ENCODE measurements around the gene KLRB1.
"Not testable (repeated sequence)": the region's sequence is repeated elsewhere in the genome, so short reads cannot be mapped to it uniquely, and the experiment has no call there.

Gene KLRB1

DNA sequence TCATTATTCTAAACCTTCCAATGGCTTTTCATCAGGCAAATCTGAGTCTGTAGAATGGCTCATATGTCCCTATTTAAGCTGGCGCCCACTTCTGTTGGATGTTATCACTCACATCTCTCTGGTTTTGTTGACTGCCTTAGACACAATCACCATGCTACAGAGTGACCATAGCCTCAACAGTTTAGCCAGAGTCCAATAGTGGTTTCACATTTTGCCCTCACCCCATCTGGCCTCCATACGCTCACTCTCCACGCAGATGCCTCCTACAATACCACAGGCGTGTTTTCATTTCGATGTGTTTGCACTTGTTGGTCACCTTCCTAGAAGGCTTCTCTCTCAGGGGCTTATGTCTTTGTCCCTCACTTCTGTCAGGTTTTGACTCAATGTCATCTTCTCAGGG lies 3.4 kb downstream of the KLRB1 start:
- no peaks in the 10 kb centered on the region for H3K27me3 ChIP-seq (replicated peaks; ENCODE audit: control insufficient read depth, insufficient read depth, low read length)
- DNase-seq (ENCODE audit: extremely low read depth, insufficient read length): no peak

DNA sequence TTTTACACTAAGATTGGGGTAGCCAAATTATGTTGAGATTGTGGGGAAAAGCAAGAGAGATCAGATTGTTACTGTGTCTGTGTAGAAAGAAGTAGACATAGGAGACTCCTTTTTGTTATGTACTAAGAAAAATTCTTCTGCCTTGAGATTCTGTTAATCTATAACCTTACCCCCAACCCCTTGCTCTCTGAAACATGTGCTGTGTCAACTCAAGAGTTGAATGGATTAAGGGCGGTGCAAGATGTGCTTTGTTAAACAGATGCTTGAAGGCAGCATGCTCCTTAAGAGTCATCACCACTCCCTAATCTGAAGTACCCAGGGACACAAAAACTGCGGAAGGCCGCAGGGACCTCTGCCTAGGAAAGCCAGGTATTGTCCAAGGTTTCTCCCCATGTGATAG lies 7.3 kb downstream of the KLRB1 start:
- H3K4me3 ChIP-seq (replicated peaks; ENCODE audit: low read depth, low read length); H3K36me3 ChIP-seq (ENCODE audit: control insufficient read depth, insufficient read depth, low read length); DNase-seq (ENCODE audit: extremely low read depth, insufficient read length); H3K27me3 ChIP-seq (replicated peaks; ENCODE audit: control insufficient read depth, insufficient read depth, low read length): not testable (repeated sequence)

More for the DNA sequence above, 3.4 kb downstream of the KLRB1 start:
- Histone ChIP-seq H3K4me3 (replicated peaks; ENCODE audit: low read depth, low read length) (no peak overlapping the region), H3K36me3 (ENCODE audit: control insufficient read depth, insufficient read depth, low read length) (no peaks in the 10 kb centered on the region)
- TF ChIP-seq, protein P1, sequence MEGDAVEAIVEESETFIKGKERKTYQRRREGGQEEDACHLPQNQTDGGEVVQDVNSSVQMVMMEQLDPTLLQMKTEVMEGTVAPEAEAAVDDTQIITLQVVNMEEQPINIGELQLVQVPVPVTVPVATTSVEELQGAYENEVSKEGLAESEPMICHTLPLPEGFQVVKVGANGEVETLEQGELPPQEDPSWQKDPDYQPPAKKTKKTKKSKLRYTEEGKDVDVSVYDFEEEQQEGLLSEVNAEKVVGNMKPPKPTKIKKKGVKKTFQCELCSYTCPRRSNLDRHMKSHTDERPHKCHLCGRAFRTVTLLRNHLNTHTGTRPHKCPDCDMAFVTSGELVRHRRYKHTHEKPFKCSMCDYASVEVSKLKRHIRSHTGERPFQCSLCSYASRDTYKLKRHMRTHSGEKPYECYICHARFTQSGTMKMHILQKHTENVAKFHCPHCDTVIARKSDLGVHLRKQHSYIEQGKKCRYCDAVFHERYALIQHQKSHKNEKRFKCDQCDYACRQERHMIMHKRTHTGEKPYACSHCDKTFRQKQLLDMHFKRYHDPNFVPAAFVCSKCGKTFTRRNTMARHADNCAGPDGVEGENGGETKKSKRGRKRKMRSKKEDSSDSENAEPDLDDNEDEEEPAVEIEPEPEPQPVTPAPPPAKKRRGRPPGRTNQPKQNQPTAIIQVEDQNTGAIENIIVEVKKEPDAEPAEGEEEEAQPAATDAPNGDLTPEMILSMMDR (IDR thresholded peaks at IDR 0.05; ENCODE audit: insufficient read depth, low read length, poor library complexity, severe bottlenecking): no peak

DNA sequence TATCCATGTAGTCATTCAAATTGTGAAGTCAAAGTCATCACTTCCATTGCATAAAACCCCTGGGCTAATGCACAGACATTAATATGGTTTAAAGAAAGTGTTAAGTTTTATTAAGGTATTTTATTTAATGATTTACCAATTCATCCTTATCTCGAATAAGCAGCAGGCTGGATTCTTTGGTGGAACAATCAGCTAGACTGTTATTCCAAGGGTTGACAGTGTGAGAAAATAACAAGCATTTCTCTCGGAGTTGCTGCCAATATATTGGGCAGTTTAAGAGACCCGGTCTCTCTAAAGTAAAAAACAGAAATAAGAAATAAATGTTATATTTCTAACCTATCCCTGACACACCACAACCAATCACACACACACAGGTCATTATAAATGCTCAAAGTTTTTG lies 9.4 kb downstream of the KLRB1 start:
- DNase-seq (ENCODE audit: extremely low read depth, insufficient read length): no peak
- H3K4me3 ChIP-seq (replicated peaks; ENCODE audit: low read depth, low read length): no peak overlapping the region
- TF ChIP-seq, protein P1 (IDR thresholded peaks at IDR 0.05; ENCODE audit: insufficient read depth, low read length, poor library complexity, severe bottlenecking): no peak
- no peaks in the 10 kb centered on the region for H3K27me3 ChIP-seq (replicated peaks; ENCODE audit: control insufficient read depth, insufficient read depth, low read length)
- no peaks in the 10 kb centered on the region for H3K36me3 ChIP-seq (ENCODE audit: control insufficient read depth, insufficient read depth, low read length)

DNA sequence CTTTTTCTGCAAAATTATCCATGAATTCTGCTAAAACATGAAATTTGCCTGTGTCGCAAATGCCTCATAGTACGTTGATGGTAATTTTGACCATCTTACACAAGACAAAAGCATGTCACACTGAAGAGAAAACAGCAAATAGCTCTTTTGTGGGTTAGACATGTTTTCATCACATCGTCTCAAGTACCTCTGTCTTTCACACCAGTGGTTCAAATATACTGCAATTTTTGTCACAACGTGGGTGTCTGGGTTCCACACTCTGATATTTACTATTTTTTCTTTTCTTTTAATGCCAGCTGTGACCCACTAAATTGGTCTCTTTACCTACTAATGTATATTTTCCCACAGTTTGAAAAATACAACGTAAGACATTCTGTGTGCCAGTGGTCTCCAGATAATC lies 10.4 kb downstream of the KLRB1 start:
- no peak for DNase-seq (ENCODE audit: extremely low read depth, insufficient read length)
- TF ChIP-seq, protein P1 (IDR thresholded peaks at IDR 0.05; ENCODE audit: insufficient read depth, low read length, poor library complexity, severe bottlenecking): no peak
- H3K4me3 ChIP-seq (replicated peaks; ENCODE audit: low read depth, low read length): no peak overlapping the region
- no peaks in the 10 kb centered on the region for H3K27me3 ChIP-seq (replicated peaks; ENCODE audit: control insufficient read depth, insufficient read depth, low read length)
- H3K36me3 ChIP-seq (ENCODE audit: control insufficient read depth, insufficient read depth, low read length): no peaks in the 10 kb centered on the region

DNA sequence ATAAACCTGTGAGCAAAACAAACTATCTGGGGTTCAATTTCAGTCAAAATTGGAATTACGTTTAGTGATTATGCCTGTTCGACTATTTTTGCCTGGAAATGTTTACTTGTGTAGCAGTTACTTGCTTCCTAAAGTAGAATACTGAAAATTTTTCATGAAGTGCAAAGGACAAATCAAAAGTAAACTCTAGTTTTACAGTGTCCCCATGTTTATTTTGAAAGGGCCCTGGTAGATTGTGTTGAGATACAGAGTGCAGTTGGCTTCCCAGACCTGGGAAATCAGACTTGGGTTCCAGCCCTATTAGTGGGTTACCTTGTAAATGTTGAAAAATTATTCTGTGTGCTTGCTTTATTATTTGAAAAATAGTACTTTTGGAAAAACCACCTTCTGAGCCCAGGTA lies 17.3 kb downstream of the KLRB1 start:
- no peaks in the 10 kb centered on the region for H3K36me3 ChIP-seq (ENCODE audit: control insufficient read depth, insufficient read depth, low read length)
- H3K4me3 ChIP-seq (replicated peaks; ENCODE audit: low read depth, low read length): no peak overlapping the region
- TF ChIP-seq, protein P1 (IDR thresholded peaks at IDR 0.05; ENCODE audit: insufficient read depth, low read length, poor library complexity, severe bottlenecking): no peak
- no peaks in the 10 kb centered on the region for H3K27me3 ChIP-seq (replicated peaks; ENCODE audit: control insufficient read depth, insufficient read depth, low read length)
- DNase-seq (ENCODE audit: extremely low read depth, insufficient read length): no peak

DNA sequence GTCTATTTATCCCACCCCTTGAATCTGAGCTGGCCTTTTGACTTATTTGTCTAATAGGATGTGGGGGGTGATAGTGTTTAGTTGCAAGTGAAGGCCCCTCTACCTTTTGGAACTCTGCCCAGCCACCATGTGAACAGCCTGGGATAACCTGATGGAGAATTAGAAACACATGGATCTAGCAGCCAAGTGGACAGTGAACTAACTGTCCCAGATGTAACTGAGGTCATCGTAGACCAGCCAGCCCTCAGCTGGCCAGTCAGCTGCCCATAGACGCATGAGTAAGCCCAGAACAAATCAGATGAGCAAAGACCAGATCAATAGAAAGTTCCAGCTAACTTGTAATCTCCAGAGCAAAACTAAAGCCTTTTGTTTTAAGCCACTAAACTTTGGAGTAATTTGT lies 19.0 kb downstream of the KLRB1 start:
- Histone ChIP-seq H3K36me3 (ENCODE audit: control insufficient read depth, insufficient read depth, low read length) (no peaks in the 10 kb centered on the region), H3K27me3 (replicated peaks; ENCODE audit: control insufficient read depth, insufficient read depth, low read length) (no peaks in the 10 kb centered on the region), H3K4me3 (replicated peaks; ENCODE audit: low read depth, low read length) (no peak overlapping the region)
- no peak for DNase-seq (ENCODE audit: extremely low read depth, insufficient read length)
- TF ChIP-seq, protein P1 (IDR thresholded peaks at IDR 0.05; ENCODE audit: insufficient read depth, low read length, poor library complexity, severe bottlenecking): no peak
